ENCODE measurements around the gene TMEM171.

The TMEM171 gene, protein sequence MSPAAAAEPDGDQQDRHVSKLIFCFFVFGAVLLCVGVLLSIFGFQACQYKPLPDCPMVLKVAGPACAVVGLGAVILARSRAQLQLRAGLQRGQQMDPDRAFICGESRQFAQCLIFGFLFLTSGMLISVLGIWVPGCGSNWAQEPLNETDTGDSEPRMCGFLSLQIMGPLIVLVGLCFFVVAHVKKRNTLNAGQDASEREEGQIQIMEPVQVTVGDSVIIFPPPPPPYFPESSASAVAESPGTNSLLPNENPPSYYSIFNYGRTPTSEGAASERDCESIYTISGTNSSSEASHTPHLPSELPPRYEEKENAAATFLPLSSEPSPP

DNA sequence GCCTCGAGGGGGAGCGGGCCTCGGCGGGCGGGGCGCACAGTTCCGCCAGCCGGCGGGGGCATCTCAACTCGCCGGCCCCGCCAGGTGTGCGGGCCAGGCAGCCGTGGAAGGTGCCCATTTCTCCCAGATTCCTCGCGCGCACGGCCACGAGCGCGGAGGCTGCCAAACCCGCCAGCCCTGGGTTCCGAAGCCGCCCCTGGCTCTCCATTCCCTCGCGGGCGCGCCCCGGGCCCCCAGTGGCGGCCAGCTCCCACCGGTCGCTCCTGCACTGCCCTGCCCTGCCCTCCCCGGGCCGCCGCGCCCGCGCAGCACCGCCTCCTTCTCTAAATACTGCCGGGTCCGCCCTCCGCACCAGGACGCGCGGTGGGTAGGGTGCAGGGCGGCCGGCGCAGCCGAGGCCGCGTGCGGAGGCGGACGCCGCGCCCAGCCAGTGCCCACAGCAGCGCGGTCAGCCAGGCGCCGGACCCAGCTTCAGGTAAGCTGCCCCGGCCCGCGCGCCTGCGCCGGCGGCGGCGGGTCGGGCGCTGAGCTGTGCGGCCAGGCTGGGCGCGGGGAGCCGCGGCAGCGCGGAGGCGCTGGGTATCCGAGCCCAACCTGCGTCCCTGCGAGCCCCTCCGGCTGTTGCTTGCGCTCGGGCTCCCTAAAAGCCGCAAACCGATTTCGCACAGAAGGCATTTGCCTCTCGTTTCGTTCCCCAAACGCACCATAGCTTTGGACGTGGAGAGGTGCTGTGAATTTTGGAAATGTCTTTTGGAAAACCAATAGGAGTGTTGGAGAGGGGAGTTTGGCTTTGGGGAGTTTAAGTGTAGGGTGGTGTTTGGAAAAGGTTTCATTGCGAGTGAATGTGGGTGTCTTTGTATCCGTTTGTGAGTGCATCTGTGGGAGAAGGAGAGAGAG is at the start of gene TMEM171:
Gene TMEM171 (plus strand): TSS at position 354 of the 897 bp plus-strand sequence. CDS start 2,799 bp downstream, outside the sequence.
- DNase-seq, result no peak

DNA sequence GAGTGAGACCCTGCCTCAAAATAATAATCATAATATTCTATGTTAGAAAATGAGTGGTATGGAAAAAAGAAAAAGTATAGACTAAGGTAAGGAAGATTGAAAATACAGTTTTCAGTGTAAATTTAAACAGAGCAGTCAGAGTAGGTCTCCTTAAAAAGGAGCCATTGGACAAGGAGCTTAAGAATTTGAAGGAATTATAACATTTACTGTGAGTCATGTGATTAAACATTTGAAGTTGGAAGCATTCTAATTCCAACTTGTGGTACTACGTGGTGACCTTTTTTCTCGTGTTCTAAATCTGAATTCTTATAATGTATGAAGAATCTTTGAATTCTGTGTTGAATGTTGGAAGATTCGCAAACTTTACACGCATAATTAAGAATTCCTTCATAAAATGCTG is 39.3 kb upstream of the TMEM171 start:
- no peak for DNase-seq

DNA sequence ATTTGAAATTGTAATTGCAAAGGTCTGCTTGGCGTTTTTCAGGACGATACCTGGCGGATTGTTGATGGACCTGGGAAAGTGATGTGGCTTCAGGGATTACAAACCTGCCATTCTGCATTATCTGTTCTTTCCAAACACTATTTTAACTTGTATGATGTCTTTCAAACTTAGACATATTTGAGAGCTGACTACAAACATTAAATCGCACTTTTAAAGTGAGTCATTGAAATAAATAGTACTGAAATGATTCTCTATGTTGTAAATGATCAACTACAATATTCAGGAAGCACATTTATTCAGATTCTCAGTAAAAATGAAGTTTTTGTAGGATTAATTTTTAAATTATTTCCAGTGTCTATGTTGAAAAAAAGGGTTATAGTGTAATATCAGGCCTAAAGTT is 32.3 kb upstream of the TMEM171 start:
- DNase-seq, result no peak

DNA sequence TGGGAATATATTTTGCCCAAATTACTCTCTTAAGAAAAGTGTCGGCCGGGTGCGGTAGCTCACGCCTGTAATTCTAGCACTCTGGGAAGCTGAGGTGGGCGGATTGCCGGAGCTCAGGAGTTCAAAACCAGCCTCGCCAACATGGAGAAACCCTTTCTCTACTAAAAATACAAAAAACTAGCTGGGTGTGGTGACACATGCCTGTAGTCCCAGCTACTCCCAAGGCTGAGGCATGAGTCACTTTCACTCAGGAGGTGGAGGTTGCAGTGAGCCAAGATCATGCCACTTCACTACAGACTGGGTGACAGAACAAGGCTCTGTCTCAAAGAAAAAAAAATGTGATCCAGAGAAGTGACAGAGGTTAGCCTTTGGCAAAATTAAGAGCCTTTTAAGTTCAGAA is 26.4 kb upstream of the TMEM171 start:
- no peak for DNase-seq

DNA sequence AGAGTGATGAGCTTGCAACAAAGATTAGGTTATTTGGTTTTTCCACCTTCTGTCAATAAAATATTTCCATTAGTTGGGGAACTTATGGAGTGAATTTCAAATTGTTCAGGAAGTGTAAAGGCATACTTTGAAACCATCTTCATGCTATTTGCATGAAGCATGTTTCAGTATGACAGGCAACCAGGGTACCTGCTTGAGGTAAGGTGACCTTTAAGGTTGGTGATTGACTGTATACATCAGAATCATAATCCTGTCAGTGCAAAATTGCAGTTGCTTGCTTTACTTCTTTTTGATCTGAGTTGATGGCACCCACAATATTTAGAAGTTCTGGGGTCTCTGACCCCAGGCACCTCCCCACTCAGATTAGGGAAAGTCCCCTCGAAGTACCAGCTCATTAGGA is 26.0 kb upstream of the TMEM171 start:
- no peak for DNase-seq

DNA sequence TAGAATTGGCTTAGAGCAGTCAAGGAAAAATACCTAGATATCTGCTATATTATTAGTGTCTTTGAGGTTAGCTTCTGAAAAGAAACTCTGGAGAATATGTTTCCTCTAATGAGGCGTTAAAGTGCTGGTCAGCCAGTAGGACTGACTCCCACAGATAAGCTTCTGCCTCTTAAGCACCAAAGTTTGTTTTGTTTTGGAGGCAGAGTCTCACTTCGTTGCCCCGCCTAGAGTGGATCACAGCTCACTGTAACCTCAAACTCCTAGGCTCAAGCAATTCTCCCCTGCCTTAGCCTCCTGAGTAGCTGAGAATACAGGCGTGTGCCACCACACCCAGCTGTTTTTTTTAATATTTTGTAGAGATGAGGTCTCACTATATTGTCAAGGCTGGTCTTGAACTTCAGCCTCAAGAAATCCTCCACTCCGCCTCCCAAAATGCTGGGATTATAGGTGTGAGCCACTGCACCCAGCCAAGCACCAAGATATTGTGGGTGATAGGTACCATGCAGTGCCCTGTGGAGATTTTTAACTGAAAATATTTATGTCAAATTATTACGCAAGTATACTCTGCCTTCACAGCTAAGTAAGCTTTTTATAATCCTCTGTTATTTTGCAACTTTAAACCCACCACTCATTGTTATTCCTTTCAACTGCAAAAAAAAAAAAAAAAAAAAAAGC is 24.7 kb upstream of the TMEM171 start:
- no peak for DNase-seq

DNA sequence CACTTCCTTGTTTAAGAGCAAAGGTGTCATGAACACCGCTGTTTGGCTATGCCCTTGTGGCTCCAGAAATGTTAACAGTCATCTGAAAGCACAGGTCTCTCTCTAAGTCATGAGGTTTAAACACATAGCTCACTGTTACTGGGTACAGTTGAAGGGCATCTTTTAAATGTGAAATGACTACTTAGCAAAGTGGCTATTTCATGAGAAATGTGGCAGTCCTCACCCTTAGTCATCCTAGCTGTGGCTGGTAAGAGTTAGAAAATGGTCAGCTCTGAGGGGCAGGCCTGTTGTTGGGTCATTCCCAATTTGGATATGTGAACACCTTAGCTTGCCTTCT is 24.2 kb upstream of the TMEM171 start:
- DNase-seq, result no peak

DNA sequence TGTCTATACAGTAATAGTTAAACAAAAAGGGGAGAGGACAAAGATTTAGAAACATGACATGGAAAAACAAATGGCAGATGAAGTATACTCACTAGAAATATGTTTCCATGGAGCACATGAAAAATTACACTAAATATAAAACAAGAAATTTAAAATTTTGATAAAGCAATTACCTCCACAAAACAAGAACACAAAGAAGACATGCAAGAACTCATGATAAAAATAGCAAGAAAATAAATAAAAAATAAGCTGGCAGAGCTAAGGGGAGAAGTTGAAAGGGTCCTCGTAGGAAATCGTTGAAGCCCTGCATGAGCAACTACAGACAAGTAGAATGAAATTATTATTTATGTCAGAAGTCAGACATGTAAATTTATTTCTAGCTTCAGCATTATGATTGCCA is 22.6 kb upstream of the TMEM171 start:
- no peak for DNase-seq

DNA sequence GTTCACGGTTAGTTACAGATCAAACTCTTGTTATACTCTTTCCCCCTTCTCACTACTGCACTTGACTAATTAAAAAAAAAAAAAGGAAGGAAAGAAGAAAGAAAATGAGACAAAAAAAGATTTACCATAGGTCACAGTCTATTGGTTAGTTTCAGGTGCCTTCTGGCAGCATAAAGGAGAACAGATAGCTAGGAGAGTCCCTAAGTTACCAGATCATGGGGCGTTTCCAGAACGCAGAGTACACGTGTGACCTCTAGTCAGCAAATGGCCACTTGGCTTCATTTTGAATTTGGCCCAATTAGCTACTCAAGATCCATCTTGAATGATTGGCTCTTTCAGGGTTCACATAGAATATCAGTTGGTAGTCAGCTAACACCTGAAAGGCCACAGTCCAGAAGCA is 20.3 kb upstream of the TMEM171 start:
- no peak for DNase-seq

DNA sequence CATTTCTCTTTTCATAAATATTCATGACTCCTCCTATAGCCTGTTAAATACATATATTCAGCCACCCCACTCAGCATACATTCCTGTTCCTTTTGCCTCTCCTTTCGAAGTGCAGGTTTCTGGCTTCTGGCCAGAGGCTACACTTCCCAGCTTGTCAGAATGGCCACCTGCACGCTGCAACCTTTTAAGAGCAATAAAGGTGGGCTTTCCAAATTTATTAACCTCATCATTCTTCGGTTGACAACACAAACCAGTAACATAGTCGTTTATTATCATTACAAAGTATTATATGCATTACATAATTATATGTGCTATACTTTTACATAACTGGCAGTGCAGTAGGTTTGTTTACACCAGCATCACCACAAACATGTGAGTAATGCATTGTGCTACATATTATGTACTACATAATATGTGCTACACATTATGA is 16.5 kb upstream of the TMEM171 start:
- DNase-seq, result no peak

DNA sequence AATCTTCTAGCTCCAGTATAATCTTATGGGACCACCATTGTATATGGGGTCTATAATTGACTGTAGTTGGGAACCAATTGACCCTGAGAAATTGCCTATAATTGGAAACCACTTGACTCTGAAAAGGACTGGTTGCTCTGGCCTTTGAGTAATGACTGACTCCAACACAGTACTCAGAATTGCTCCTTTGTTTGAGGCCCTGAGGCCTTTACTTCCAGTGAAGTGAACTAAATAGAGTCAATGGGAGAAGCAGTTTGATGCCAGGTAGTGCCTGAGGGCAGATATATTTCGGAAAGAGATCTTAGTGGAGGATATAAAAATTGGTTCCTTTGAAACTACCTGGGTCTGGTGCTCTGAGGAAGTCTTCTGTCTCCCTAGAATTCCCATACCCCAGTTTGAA is 16.0 kb upstream of the TMEM171 start:
- DNase-seq, result no peak

DNA sequence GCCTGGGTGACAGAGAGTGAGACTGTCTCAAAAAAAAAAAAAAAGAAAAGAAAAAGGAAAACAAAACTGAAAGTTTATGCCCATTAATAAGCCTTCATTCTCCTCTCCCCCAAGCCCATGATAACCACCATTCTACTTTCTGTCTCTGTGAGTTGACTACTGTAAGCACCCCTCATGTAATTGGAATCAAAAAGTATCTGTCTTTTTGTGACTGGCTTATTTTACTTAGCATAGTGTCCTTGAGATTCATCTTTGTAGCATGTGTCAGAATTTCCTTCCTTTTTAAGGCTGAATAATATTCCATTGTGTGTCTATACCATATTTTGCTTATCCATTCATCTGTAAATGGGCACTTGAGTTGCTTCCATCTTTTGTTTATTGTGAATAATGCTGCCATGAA is 14.0 kb upstream of the TMEM171 start:
- no peak for DNase-seq

DNA sequence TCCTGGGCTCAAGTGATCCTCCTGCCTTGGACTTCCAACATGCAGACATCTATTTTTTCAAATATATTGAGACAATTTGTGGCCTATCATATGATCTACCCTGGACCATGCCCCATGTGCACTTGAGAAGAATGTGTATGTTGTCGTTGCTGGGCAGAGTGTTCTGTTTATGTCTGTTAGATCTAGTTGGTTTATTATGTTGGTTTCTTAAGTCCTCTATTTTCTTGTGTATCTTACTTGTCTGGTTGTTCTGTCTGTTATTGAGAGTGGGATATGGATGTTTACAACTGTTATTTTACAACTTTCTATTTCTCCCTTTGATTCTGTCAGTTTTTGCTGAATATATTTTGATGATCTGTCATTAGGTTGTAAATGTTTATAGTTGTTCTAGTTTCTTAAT is 10.2 kb upstream of the TMEM171 start:
- DNase-seq, result no peak

DNA sequence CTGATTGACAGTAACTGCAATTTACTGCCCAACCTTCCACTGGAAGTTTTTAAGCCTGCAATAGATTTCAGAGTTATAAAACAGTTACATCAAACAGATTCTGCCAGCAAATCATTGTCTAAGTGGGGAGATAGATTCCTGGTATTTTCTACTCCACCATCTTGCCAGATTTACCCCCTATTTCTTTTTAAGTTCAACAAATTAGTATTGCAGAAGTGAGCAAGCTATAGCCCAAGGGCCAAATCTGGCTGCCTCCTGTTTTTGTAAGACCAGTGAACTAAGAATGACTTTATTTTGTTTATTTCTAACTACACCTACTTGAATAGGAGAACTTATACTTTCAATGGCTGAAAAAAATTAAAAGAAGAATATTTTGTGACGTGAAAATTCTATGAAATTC is 8.8 kb upstream of the TMEM171 start:
- no peak for DNase-seq

DNA sequence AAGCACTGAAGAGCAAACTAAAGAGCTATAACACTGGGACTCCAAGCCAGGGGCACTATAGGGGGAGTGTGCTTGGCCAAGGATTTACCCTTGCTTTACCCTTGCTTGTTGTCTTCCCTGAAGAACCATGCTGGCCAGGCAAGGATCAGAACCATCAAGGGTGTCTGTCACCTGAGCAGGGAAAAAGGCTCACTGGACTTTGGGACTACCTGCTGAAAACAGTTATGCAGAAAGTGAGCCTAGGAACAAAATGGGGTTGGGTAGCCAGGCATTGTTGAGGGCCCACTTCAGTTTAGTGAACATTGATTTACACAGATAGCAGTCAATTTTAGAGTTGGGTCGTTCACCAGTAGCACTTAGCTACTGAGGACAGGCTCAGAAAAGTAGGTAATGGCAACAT is 8.0 kb upstream of the TMEM171 start:
- DNase-seq, result no peak

DNA sequence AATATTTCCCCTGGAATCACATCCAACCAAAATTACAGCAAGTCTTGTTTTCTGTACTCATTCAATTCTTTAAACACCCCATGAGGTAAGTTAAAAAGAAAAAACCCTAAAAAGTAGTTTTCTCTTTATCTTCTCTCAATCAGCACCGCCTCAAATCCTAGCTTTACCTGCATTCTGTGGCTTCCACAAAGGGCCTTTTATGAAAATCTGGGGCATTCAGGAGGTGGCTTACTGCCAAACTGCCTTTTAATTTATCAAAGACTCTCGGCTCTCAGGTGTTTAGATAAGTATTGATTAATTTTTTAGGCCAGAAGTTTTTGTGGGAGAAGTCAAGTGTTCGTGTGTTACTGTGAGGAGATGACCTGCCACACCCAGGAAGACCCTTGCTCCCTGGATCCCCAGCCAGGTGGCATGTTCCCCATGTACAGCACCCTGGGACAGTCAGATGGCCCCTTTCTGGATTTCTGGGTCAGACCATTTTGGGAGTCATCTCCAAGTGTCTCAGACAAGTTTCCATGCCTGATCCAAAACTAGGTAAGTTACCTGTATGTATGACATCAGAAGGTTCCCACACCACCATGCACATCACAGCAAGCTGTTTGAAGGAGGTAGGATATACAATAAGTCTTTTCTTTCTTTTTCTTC is 6.2 kb upstream of the TMEM171 start:
- no peak for DNase-seq

DNA sequence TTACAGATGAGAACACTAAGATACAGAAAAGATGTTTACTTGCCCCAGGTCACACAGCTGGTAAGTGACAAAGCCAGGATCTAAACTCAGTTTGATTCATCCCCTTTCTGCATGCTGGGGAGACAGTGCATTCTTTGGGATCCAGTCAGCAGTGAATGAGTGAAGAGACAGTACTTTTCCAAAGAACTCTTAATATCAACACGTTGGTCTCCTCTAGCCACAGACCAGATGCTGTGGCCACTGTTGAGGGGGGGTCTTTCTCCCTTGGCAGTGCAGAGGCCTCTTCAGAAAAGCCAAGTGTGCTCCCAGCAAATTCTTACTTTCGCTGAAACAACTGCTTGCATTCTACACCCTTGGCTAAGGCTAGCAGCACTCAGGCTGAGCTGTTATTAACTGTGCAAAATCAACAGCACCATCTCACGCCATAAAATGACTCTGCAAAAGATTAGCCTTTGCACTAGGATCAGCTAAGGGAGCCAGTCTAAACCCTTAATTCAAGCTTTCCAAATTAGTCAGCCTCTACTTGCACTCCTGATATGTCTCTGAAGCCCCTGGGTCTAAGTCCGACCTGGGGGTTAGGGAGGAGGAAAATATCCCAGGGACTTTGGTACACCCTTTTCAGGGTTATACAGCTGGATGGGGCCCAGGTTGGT is 4.8 kb upstream of the TMEM171 start:
- no peak for DNase-seq

DNA sequence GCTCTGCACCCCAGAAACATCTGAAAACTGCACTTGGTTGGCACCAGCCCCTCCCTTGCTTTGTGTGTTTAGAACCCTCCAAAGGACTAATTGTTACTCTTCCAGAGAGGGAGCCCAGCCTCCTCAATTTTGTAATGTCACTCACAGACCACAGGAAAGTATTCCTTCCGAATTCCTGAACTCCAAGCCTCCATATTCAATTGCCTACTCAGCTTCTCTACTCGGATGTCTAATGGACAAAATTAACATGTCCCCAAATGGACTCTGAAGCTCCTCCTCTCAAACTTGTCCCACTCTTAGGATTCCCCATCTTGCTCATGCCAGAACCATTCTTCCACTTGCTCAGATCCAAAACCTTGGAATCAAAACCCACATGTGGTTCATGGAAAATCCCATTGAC is 3.9 kb upstream of the TMEM171 start:
- no peak for DNase-seq

DNA sequence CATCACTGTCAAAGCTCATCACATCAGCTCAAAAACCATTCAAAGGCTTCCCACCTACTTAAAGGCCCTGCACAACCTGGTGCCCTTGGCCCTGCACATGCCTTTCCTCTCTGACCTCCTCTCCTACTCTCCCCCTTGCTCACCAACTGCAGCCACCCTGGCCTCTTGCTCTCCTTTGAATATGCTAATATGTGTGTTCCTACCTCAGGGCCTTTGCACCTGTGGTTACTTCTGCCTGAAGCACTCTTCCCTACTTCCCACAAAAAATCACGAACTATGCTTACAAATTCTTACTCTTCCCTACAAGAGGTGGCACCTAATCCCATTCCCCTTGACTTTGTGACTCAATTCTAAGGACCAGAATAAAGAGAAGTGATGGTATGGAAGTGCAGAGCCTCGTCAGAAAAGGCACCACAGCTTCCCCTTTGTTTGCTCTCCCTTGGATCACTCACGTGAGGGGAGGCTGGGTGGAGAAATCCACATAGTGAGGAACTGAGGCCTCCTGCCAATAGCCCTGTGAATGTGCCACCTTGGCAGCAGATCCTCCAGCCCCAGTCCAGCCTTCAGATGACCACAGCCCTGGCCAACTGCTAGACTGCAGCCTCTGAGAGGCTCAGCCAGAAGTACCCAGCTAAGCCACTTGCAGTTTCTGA is 3.2 kb upstream of the TMEM171 start:
- no peak for DNase-seq

DNA sequence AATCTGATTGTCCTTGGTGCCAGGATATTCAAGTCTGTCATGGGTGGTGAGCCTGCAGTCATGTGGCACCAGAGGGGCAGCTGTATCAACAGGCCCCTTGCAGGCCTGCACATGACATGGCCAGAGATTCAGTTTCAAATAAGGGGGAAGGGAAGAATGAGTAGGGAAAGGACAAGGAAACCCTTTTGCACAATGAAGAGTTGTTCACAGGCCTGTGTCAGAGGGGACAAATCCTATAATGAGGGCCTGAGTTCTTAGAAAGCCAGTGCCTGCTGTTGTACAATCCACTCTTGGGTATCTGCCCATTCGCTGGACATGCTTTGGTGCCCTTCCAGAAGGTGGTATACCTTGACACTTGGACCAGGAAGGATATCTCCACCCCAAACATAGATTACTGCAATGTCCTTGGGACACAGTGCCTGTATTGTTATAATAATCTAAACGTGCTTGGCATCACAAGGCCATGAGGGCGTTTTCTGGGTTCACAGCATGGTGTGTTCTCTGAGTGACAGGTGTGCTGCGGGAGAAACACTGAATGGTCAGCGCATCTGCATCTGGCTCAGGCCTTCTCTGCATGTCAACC is 1.9 kb upstream of the TMEM171 start:
- DNase-seq, result no peak

DNA sequence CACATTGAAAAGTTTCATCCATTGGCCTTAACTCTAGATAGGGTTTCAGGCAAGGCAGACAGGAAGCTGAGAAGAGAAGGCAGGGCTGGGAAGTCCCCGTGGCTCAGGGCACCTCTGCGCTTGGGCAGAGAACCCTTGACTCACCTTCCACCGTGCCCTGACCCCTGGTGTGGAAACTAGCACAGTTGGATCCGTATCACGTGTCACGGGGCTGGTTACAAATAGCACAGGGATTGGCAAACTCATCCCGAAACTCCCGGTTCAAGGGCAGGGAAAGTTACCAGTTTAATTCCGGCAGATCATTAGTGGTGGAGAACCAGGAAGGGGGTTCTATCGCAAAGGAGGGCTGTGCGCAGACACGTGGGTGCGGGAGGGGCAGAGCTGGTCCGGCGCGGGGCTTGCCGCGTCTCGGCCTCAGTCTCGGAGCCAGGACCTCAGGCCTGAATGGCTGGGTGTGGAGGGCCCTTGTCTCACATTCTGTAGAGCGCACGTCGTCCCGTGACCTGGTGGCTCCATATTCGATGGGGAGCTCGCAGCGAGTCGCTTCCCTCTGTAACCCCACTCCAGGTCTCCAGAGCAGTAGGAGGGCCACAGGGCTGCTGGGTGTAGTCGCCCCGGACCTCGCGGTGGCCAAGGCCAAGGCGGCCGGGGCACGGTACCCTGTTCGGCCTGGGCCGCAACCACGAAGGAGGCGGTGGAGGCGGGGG is 771 bp upstream of the TMEM171 start:
- no peak for DNase-seq
